A673 (cell line): Measurements from ENCODE around the gene STX17. TPM values are rescaled to one million over a fixed set of nuclear protein-coding genes. Genes with fewer than 3 reads are reported as not detected.

Experiments
- BruUV-seq: library from RNA; stranded (reverse); fragments of 400-500 nt; replicated peaks from 2 replicates; lab custom pipeline; 2021; lab: Mats Ljungman, UMichigan
- CTCF ChIA-PET: fragments of 300-600 bp; sonication (Branson Sonifier 250); formaldehyde crosslinking; loops from one replicate; lab custom pipeline; 2022; ENCODE audit warnings: antibody characterized with exemption; lab: Charles Lee
- POLR2A ChIA-PET: fragments of 300-600 bp; sonication (Branson Sonifier 250); formaldehyde crosslinking; loops from one replicate; lab custom pipeline; 2022; ENCODE audit warnings: antibody characterized with exemption; ENCODE audit not compliant: low non-redundant PET; lab: Charles Lee
- DNase-seq: peaks from one replicate; pipeline ENCODE4 v3.0.0-alpha.2; 2015; ENCODE audit warnings: low spot score
- H3K27ac ChIP-seq: fragments of 200-600 bp; sonication (generic); 2 replicates; pipeline ENCODE4 v1.5.1; 2016; ENCODE audit warnings: mixed run types, low read depth, mild to moderate bottlenecking, mixed read lengths, antibody characterized with exemption, low read length; ENCODE audit not compliant: poor library complexity, severe bottlenecking
- H3K27me3 ChIP-seq: fragments of 200-600 bp; sonication (generic); replicated peaks from 2 replicates; pipeline ENCODE4 v1.6.1; 2017; ENCODE audit warnings: mixed run types, low read depth, mild to moderate bottlenecking, mixed read lengths, antibody characterized with exemption, low read length; ENCODE audit not compliant: insufficient read depth, poor library complexity
- H3K36me3 ChIP-seq: fragments of 200-600 bp; sonication (generic); 2 replicates; pipeline ENCODE4 v1.6.1; 2016; ENCODE audit warnings: mixed run types, mild to moderate bottlenecking, mixed read lengths, antibody characterized with exemption, low read length; ENCODE audit not compliant: insufficient read depth, poor library complexity, severe bottlenecking
- H3K4me1 ChIP-seq: fragments of 200-600 bp; sonication (generic); 2 replicates; pipeline ENCODE4 v1.6.1; 2017; ENCODE audit warnings: mixed run types, mild to moderate bottlenecking, mixed read lengths, antibody characterized with exemption, low read length; ENCODE audit not compliant: insufficient read depth, poor library complexity, severe bottlenecking
- H3K4me3 ChIP-seq: fragments of 200-600 bp; sonication (generic); 2 replicates; pipeline ENCODE4 v1.5.1; 2016; ENCODE audit warnings: low read depth, mixed run types, mild to moderate bottlenecking, mixed read lengths, low read length; ENCODE audit not compliant: poor library complexity, severe bottlenecking
- H3K9me3 ChIP-seq: fragments of 200-600 bp; sonication (generic); 2 replicates; pipeline ENCODE4 v1.6.1; 2016; ENCODE audit warnings: mixed run types, low read depth, mild to moderate bottlenecking, mixed read lengths, antibody characterized with exemption, low read length; ENCODE audit not compliant: poor library complexity, severe bottlenecking
- CTCF ChIP-seq: fragments of 300-800, 200-600 bp; sonication (generic); conservative IDR thresholded peaks from 2 replicates; pipeline ENCODE4 v1.5.1; 2017; ENCODE audit warnings: low read depth, mild to moderate bottlenecking, antibody characterized with exemption, low read length, moderate library complexity, mixed read lengths
- EZH2 ChIP-seq: fragments of 200-600 bp; sonication (generic); IDR thresholded peaks from 2 replicates; pipeline ENCODE4 v1.6.1; 2017; ENCODE audit warnings: borderline replicate concordance, low read depth, mild to moderate bottlenecking, mixed read lengths, antibody characterized with exemption, low read length; ENCODE audit not compliant: poor library complexity, severe bottlenecking
- intact Hi-C: fragments of 100-400 bp; cut with micrococcal nuclease; formaldehyde crosslinking; loops from one replicate; pipeline ENCODE4 v1.10.0; 2022; ENCODE audit not compliant: unreplicated experiment
- total RNA-seq: library from RNA; stranded (reverse); gene quantifications from 2 replicates; pipeline ENCODE4 v1.2.3, GENCODE V29; 2021

STX17 gene
- total RNA-seq, 1 experiment from 2014 or later, result 20.9 TPM

DNA sequence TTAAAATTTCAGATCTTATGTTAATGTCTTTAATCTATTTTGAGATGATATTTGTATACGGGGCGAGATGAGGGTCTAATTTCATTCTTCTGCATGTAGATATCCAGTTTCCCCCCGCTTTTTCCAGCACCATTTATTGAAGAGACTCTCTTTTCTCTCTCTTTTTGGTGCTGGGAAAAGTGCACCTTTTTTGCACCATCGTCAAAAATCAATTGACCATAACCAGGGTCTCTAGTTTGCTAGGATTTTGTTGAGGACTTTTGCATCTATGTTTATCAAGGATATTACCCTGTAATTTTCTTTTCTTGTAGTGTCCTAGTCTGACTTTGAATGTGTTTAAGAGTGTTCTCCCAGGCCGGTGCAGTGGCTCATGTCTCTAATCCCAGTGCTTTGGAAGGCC is 93.3 kb downstream of the STX17 start:
- Histone ChIP-seq H3K4me1 (no peaks in the 10 kb centered on the region), H3K27me3 (no peaks in the 10 kb centered on the region), H3K36me3 (no peaks in the 10 kb centered on the region), H3K27ac (no peak overlapping the region), H3K4me3 (no peak overlapping the region), H3K9me3 (no peaks in the 10 kb centered on the region)
- ChIA-PET CTCF (no interaction called here), POLR2A (no interaction called here)
- no peak for DNase-seq
- intact Hi-C loops, result no loop called here
- TF ChIP-seq EZH2 (no peak), CTCF (no peak)
- no TSS peak for BruUV-seq

- BruUV-seq, result no TSS peak
- POLR2A ChIA-PET, result no interaction called here
- no peaks in the 10 kb centered on the region for H3K36me3 ChIP-seq
- H3K27me3 ChIP-seq, result no peaks in the 10 kb centered on the region
- H3K4me1 ChIP-seq, result peaks cover 27% of the 10 kb centered on the region
- intact Hi-C loops, result no loop called here
- CTCF ChIA-PET, result interaction anchor here (0.6 to 0.7 kb wide), 3 partner anchors 187 to 1163 kb away, joined by 3 to 5 read pairs (median 3); no protein-coding TSS in a partner anchor
- H3K27ac ChIP-seq, result no peak overlapping the region
- H3K9me3 ChIP-seq, result peaks cover 11% of the 10 kb centered on the region
- H3K4me3 ChIP-seq, result no peak overlapping the region
- TF ChIP-seq CTCF (peak; percentile 70), EZH2 (no peak)
- DNase-seq, result peak; percentile 70
These were observed 104.7 kb downstream of the STX17 start for GRCh38 chr9:100011062-100011681.

DNA sequence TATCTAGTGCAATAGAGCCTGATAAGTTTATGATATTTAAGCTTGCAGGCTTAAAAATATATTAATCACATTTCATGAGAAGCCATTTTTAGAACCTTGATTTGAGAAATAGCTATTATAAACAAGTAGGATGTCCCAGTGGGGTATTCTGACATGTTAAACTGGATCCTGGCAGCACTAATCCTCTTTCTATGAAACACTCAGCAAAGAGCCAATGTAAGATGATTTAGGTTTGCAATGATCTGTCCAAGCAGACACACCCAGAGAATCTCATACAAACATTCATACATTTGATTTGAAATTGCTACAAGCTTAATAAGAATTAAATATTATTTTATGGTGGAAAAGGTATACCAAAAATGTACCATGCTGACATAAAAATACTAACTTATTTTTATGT is 105.8 kb downstream of the STX17 start:
- TF ChIP-seq EZH2 (no peak), CTCF (no peak)
- no peaks in the 10 kb centered on the region for H3K27me3 ChIP-seq
- DNase-seq, result no peak
- no peaks in the 10 kb centered on the region for H3K36me3 ChIP-seq
- H3K4me1 ChIP-seq, result peaks cover 20% of the 10 kb centered on the region
- no peak overlapping the region for H3K27ac ChIP-seq
- H3K4me3 ChIP-seq, result no peak overlapping the region
- H3K9me3 ChIP-seq, result peaks cover 11% of the 10 kb centered on the region
- BruUV-seq, result no TSS peak
- ChIA-PET CTCF (no interaction called here), POLR2A (no interaction called here)
- intact Hi-C loops, result no loop called here
